ENCODE measurements around the gene ISM2. TPM values are rescaled to one million over a fixed set of nuclear protein-coding genes. Genes with fewer than 3 reads are reported as not detected.
"Not testable (repeated sequence)": the region's sequence is repeated elsewhere in the genome, so short reads cannot be mapped to it uniquely, and the experiment has no call there.

The ISM2 gene
- total RNA-seq, 1 experiment from 2014 or later: not detected

GRCh38 chr14:77529963-77530362 lies 31.3 kb upstream of the ISM2 start:
- no peaks in the 10 kb centered on the region for H3K9me2 ChIP-seq (ENCODE audit: insufficient read depth)
- DNase-seq (ENCODE audit: low read depth, low spot score) (no peak), ATAC-seq (no peak)
- H3K4me2 ChIP-seq (ENCODE audit: low read length): no peak overlapping the region
- H3K79me2 ChIP-seq (ENCODE audit: insufficient read depth, low read length): no peaks in the 10 kb centered on the region; the same call in 1 of the 2 replicates
- no peak overlapping the region for H2AFZ ChIP-seq (ENCODE audit: low read depth, low read length, poor library complexity, severe bottlenecking)
- H3K9me3 ChIP-seq (ENCODE audit: control insufficient read depth in 1 of 2, insufficient read depth in 1 of 2, low read depth in 1 of 2, low read length in 2 of 2): no peaks in the 10 kb centered on the region
- intact Hi-C loops (cut with micrococcal nuclease): no loop called here
- RAD21 ChIA-PET (ENCODE audit: low non-redundant PET in 1 of 2, low total read pairs in 2 of 2, uncharacterized antibody in 2 of 2, unreplicated experiment in 2 of 2): no interaction called here
- POLR2A ChIA-PET: no interaction called here
- no peaks in the 10 kb centered on the region for H3K27me3 ChIP-seq (ENCODE audit: insufficient read depth, low read length)
- TF ChIP-seq ZFX (IDR thresholded peaks at IDR 0.05): no peak
- TF ChIP-seq SP1 (IDR thresholded peaks at IDR 0.05; ENCODE audit: low read depth): no peak
- TF ChIP-seq RAD21 (IDR thresholded peaks at IDR 0.05; ENCODE audit: low read depth): no peak
- H4K20me1 ChIP-seq (ENCODE audit: insufficient read depth): no peaks in the 10 kb centered on the region
- H3K4me1 ChIP-seq (ENCODE audit: control insufficient read depth in 1 of 2, insufficient read depth in 2 of 2, low read length in 2 of 2): no peaks in the 10 kb centered on the region
- CTCF ChIA-PET: no interaction called here
- H3K36me3 ChIP-seq (ENCODE audit: control insufficient read depth in 1 of 2, insufficient read depth in 2 of 2, low read length in 2 of 2): no peaks in the 10 kb centered on the region
- H3K4me3 ChIP-seq (replicated peaks in 1 of 2; ENCODE audit: low read depth in 1 of 2, low read length in 2 of 2): no peak overlapping the region
- H3K9ac ChIP-seq (ENCODE audit: low read length): no peak overlapping the region
- no TSS peak for BruUV-seq (replicated peaks)
- H3K27ac ChIP-seq (ENCODE audit: low read depth, low read length): no peak overlapping the region

- Histone ChIP-seq H4K20me1 (ENCODE audit: insufficient read depth) (no peaks in the 10 kb centered on the region), H3K79me2 (ENCODE audit: insufficient read depth, low read length) (no peaks in the 10 kb centered on the region; the same call in 1 of the 2 replicates), H3K36me3 (ENCODE audit: control insufficient read depth in 1 of 2, insufficient read depth in 2 of 2, low read length in 2 of 2) (no peaks in the 10 kb centered on the region), H3K4me3 (replicated peaks in 1 of 2; ENCODE audit: low read depth in 1 of 2, low read length in 2 of 2) (no peak overlapping the region), H3K27ac (ENCODE audit: low read depth, low read length) (no peak overlapping the region), H3K27me3 (ENCODE audit: insufficient read depth, low read length) (no peaks in the 10 kb centered on the region), H3K9me2 (ENCODE audit: insufficient read depth) (no peaks in the 10 kb centered on the region), H3K9ac (ENCODE audit: low read length) (no peak overlapping the region), H3K4me2 (ENCODE audit: low read length) (no peak overlapping the region), H2AFZ (ENCODE audit: low read depth, low read length, poor library complexity, severe bottlenecking) (no peak overlapping the region), H3K9me3 (ENCODE audit: control insufficient read depth in 1 of 2, insufficient read depth in 1 of 2, low read depth in 1 of 2, low read length in 2 of 2) (no peaks in the 10 kb centered on the region), H3K4me1 (ENCODE audit: control insufficient read depth in 1 of 2, insufficient read depth in 2 of 2, low read length in 2 of 2) (no peaks in the 10 kb centered on the region)
- ATAC-seq (no peak), DNase-seq (ENCODE audit: low read depth, low spot score) (no peak)
- POLR2A ChIA-PET: no interaction called here
- intact Hi-C loops (cut with micrococcal nuclease): no loop called here
- no peak for TF ChIP-seq SRF (IDR thresholded peaks at IDR 0.05; ENCODE audit: low read depth)
- TF ChIP-seq CEBPB (IDR thresholded peaks at IDR 0.05; ENCODE audit: low read depth): no peak
- no peak for TF ChIP-seq ZBTB33 (IDR thresholded peaks at IDR 0.05; ENCODE audit: extremely low read depth, insufficient replicate concordance, low read length)
- TF ChIP-seq EGR1 (IDR thresholded peaks at IDR 0.05; ENCODE audit: low read depth): no peak
- no peak for TF ChIP-seq EZH2 (IDR thresholded peaks at IDR 0.05)
- TF ChIP-seq SIN3A (IDR thresholded peaks at IDR 0.05; ENCODE audit: low read depth): no peak
- TF ChIP-seq FOSL1 (IDR thresholded peaks at IDR 0.05; ENCODE audit: low read depth): no peak
- CTCF ChIA-PET: no interaction called here
- BruUV-seq (replicated peaks): no TSS peak
- RAD21 ChIA-PET (ENCODE audit: low non-redundant PET in 1 of 2, low total read pairs in 2 of 2, uncharacterized antibody in 2 of 2, unreplicated experiment in 2 of 2): no interaction called here
These were observed 30.6 kb upstream of the ISM2 start for GRCh38 chr14:77529213-77529612.

GRCh38 chr14:77528701-77529100 lies 30.1 kb upstream of the ISM2 start:
- CTCF ChIA-PET; H3K36me3 ChIP-seq (ENCODE audit: control insufficient read depth in 1 of 2, insufficient read depth in 2 of 2, low read length in 2 of 2): not testable (repeated sequence)

More at GRCh38 chr14:77528701-77529100, 30.1 kb upstream of the ISM2 start:
- ATAC-seq; H3K4me3 ChIP-seq (replicated peaks in 1 of 2; ENCODE audit: low read depth in 1 of 2, low read length in 2 of 2); H3K79me2 ChIP-seq (ENCODE audit: insufficient read depth, low read length); BruUV-seq (replicated peaks); H3K9me3 ChIP-seq (ENCODE audit: control insufficient read depth in 1 of 2, insufficient read depth in 1 of 2, low read depth in 1 of 2, low read length in 2 of 2); H3K4me1 ChIP-seq (ENCODE audit: control insufficient read depth in 1 of 2, insufficient read depth in 2 of 2, low read length in 2 of 2); RAD21 ChIA-PET (ENCODE audit: low non-redundant PET in 1 of 2, low total read pairs in 2 of 2, uncharacterized antibody in 2 of 2, unreplicated experiment in 2 of 2); POLR2A ChIA-PET; H3K9ac ChIP-seq (ENCODE audit: low read length); DNase-seq (ENCODE audit: low read depth, low spot score); H3K4me2 ChIP-seq (ENCODE audit: low read length); H3K27ac ChIP-seq (ENCODE audit: low read depth, low read length); H3K27me3 ChIP-seq (ENCODE audit: insufficient read depth, low read length); H2AFZ ChIP-seq (ENCODE audit: low read depth, low read length, poor library complexity, severe bottlenecking); H3K9me2 ChIP-seq (ENCODE audit: insufficient read depth); intact Hi-C loops (cut with micrococcal nuclease); H4K20me1 ChIP-seq (ENCODE audit: insufficient read depth): not testable (repeated sequence)

All from HCT116 (cell line).